Stomach (tissue), 4 donors: ENCODE data around the gene GABBR2.

Experiments
- CTCF ChIP-seq, 7 experiments: fragments of 450-650 bp in 4 of 7; fragments of 200-600 bp in 3 of 7; sonication (generic) in 3 of 7; IDR thresholded peaks; one replicate each; pipeline ENCODE4 v1.5.1; 2016 to 2019; ENCODE audit warnings: antibody characterized with exemption in 7 of 7, control low read depth in 2 of 7, mild to moderate bottlenecking in 1 of 7
- EP300 ChIP-seq: sonication (generic); formaldehyde crosslinking; IDR thresholded peaks from one replicate; pipeline ENCODE4 v1.6.1; 2017; ENCODE audit warnings: antibody characterized with exemption
- POLR2AphosphoS5 ChIP-seq, 3 donors: sonication (generic); formaldehyde crosslinking; IDR thresholded peaks; one replicate each; pipeline ENCODE4 v1.6.1; 2016; ENCODE audit warnings: antibody characterized with exemption in 3 of 3

GRCh38 chr9:98667005-98667640 is 41.6 kb downstream of the GABBR2 start:
- no peak for TF ChIP-seq EP300
- no peak for TF ChIP-seq CTCF (IDR thresholded peaks at IDR 0.05)
- TF ChIP-seq POLR2AphosphoS5 (IDR thresholded peaks at IDR 0.05), result no peak
